SJSA1 (cell line): ENCODE measurements around the gene SPRR1B. TPM values are rescaled to one million over a fixed set of nuclear protein-coding genes. Genes with fewer than 3 reads are reported as not detected.

Source experiments
- DNase-seq, 2 experiments: peaks; one replicate each; pipeline ENCODE4 v3.0.0-alpha.2; 2015 to 2020; ENCODE audit warnings: low spot score in 2 of 2, low read depth in 1 of 2
- H3K27ac ChIP-seq: fragments of 250-450 bp; sonication (Bioruptor Pico); 2 replicates; pipeline ENCODE4 v1.5.1; 2020; ENCODE audit warnings: mild to moderate bottlenecking, moderate library complexity
- H3K27me3 ChIP-seq: fragments of 250-450 bp; sonication (Bioruptor Pico); replicated peaks from 2 replicates; pipeline ENCODE4 v1.5.1; 2020; ENCODE audit warnings: mild to moderate bottlenecking, moderate library complexity
- H3K36me3 ChIP-seq: fragments of 250-450 bp; sonication (Bioruptor Pico); 2 replicates; pipeline ENCODE4 v1.5.1; 2020; ENCODE audit warnings: mild to moderate bottlenecking
- H3K4me1 ChIP-seq: fragments of 250-450 bp; sonication (Bioruptor Pico); replicated peaks from 2 replicates; pipeline ENCODE4 v1.6.1; 2021; ENCODE audit warnings: mild to moderate bottlenecking
- H3K4me3 ChIP-seq: fragments of 250-450 bp; sonication (Bioruptor Pico); 2 replicates; pipeline ENCODE4 v1.5.1; 2020; ENCODE audit warnings: mild to moderate bottlenecking
- H3K9me3 ChIP-seq: fragments of 250-450 bp; sonication (Bioruptor Pico); replicated peaks from 2 replicates; pipeline ENCODE4 v1.5.1; 2020; ENCODE audit warnings: mild to moderate bottlenecking
- total RNA-seq: library from RNA; depleted of rRNA; stranded (reverse); fragments of >200 nt; shearing (Covaris generic); gene quantifications from 2 replicates; pipeline ENCODE4 v1.2.3, GENCODE V29; 2014; rRNA removed

Gene SPRR1B
- total RNA-seq, 1 experiment from 2014 or later: not detected

DNA sequence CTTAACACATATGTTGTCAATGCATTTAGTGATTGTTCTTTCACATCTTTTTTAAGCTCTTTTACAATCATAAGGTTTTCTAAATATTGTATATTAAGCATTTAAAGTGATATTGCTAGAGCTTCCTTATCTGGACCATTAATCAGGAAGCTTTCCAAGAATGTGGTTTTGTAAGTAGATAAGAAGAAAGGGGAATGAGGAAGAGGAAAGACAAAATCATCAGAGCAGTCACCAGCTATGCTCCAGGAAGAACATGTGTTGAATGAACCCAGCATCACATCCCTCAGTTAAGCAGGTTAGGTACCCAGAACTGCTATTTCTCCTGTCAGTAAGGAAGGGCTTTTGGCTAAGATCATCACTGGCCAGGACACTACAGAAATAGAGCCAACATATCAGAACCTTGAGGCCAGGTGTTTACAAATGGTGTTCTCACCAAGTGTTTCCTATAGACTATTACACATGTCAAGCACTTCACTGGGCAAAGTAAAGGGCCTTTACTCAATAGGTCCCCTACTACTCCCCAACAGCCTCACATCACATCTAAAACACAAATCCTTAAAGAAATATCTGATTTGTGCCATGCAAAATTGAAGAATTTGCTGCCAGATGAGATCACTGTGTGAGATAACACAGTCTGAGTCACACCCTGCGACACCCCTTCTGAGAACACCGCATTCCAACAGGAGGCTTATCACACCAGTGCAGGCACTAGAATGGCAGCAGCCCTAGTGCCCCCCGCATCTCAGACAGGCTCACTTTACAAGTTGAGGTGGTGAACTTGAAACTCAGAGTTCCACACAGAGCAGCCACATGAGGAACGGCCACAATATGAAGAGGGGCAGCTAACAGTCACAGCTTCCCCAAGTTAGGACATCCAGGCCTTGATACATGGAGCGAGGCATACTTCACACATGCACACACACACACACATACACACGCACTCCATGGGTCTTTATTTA is 28.1 kb downstream of the SPRR1B start:
- no peak for DNase-seq
- Histone ChIP-seq H3K9me3 (no peaks in the 10 kb centered on the region), H3K27ac (no peak overlapping the region), H3K4me1 (no peaks in the 10 kb centered on the region), H3K4me3 (no peak overlapping the region), H3K36me3 (no peaks in the 10 kb centered on the region), H3K27me3 (no peaks in the 10 kb centered on the region)

DNA sequence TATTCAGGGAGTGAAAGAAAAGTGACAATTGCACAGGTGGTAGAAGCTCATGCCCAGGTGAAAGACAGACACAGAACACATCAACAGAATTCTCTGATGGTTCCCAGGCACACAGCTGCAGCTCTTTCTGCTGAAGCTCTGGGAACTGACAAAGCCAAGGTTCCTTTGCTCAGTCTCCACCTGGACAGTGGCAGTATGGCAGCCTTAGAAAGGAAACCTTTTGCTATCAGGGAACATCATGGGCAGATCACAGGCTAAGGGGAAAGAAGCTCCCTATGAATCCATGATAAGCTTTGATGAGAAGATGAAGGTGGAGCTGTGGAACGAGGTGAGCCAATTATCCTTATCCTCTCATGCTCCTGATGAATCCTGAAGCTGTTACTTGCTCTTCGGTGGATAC is 39.2 kb downstream of the SPRR1B start:
- Histone ChIP-seq H3K9me3 (no peaks in the 10 kb centered on the region), H3K27me3 (no peaks in the 10 kb centered on the region), H3K4me3 (no peak overlapping the region), H3K36me3 (no peaks in the 10 kb centered on the region), H3K4me1 (no peaks in the 10 kb centered on the region), H3K27ac (no peak overlapping the region)
- no peak for DNase-seq

DNA sequence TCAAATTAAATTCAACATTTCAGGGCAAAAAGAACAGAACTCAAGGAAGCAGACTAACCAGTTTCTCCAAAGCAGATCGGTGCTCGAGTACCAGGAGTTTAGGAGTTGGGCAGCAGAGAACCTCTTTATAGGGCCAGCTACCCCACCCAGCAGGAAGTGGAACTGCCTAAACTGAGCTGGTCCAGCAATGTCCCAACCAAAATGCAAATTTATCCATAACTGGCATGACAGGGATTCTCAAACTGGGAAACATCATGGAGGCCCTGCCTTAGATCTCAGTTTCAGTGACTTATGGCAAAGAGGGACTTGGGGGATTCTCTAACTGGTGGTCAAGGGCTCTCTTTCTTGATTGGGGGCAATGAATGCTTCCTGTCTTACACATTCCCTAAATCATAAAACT is 40.5 kb downstream of the SPRR1B start, which contains the start of gene SPRR2B:
Gene SPRR2B (minus strand): TSS at position 101 of the 400 bp plus-strand sequence. CDS start 772 bp downstream, outside the sequence.
- no peaks in the 10 kb centered on the region for H3K27me3 ChIP-seq
- no peaks in the 10 kb centered on the region for H3K36me3 ChIP-seq
- H3K4me3 ChIP-seq: no peak within 1 kb of the TSS
- no peak for DNase-seq
- no peaks in the 10 kb centered on the region for H3K9me3 ChIP-seq
- no peaks in the 10 kb centered on the region for H3K4me1 ChIP-seq
- H3K27ac ChIP-seq: no peak within 1 kb of the TSS

DNA sequence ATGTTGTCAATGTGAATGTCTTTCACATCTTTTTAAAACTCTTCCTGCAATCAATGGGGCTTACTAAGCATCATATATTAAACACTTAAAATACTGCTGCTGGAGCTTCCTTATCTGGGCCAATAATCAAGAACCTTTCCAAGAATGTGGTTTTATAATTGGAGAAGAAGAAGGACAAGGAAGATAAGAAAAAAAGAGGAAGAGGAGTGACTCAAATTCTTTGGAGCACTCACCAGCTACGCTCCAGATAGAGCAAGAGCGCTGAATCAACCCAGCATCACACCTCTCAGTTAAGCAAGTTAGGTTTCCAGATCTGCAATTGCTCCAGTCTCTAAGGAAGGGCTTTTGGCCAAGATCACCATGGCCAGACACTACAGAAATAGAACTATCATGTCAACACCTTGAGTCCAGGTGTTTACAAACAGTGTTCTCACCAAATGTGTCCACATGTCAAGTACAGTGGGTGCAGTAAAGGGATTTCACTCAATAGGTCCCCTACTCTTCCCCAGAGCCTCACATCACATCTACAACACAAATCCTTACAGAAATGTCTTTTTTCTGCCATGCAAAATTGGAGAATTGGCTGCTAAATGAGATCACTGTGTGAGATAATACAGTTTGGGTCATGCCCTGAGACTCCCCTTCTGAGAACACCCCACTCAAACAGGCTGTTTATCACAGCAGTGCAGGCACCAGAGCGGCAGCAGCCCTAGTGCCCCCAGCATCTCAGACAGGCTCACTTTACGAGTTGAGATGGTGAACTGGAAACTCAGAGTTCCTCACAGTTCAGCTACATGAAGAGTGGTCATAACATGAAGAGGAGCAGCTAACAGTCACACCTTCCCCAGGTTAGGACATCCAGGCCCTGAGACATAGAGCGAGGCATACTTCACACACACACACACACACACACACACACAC is 42.1 kb downstream of the SPRR1B start:
- Histone ChIP-seq H3K27me3 (no peaks in the 10 kb centered on the region), H3K9me3 (no peaks in the 10 kb centered on the region), H3K36me3 (no peaks in the 10 kb centered on the region), H3K4me3 (no peak overlapping the region), H3K4me1 (no peaks in the 10 kb centered on the region), H3K27ac (no peak overlapping the region)
- no peak for DNase-seq

DNA sequence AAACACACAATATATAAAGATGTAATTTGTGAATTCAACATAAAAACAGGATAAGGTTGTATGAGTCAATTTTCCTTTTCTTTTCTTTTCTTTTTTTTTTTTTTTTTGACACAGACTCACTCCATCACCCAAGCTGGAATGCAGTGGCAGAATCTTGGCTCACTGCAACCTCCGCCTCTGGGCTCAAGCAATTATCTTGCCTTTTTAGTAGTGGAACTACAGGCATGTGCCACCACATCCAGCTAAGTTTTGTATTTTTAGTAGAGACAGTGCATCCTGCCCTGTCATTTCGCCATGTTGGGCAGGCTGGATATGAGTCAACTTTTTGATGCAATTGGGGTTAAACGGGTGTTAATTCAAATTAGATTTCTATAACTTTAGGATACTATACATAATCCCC is 50.7 kb downstream of the SPRR1B start:
- Histone ChIP-seq H3K9me3 (no peaks in the 10 kb centered on the region), H3K36me3 (no peaks in the 10 kb centered on the region), H3K27ac (no peak overlapping the region), H3K27me3 (no peaks in the 10 kb centered on the region), H3K4me1 (no peaks in the 10 kb centered on the region), H3K4me3 (no peak overlapping the region)
- no peak for DNase-seq

Other genes starting within 250 kb of the SPRR1B start
- gene LCE1E, start 244.9 kb upstream of the SPRR1B start, total RNA-seq: not detected in 2 replicates
- not detected in 2 replicates for gene LCE1D, start 234.5 kb upstream of the SPRR1B start, total RNA-seq
- gene LCE1C, start 224.6 kb upstream of the SPRR1B start, total RNA-seq: not detected in 2 replicates
- gene LCE1B, start 219.2 kb upstream of the SPRR1B start, total RNA-seq: not detected in 2 replicates
- not detected in 2 replicates for gene LCE1A, start 203.7 kb upstream of the SPRR1B start, total RNA-seq
- gene LCE6A, start 188.3 kb upstream of the SPRR1B start, total RNA-seq: not detected in 2 replicates
- gene LCE7A, start 171.2 kb upstream of the SPRR1B start, total RNA-seq: not detected in 2 replicates
- not detected in 2 replicates for gene SMCP, start 152.9 kb upstream of the SPRR1B start, total RNA-seq
- gene IVL, start 122.7 kb upstream of the SPRR1B start, total RNA-seq: not detected in 2 replicates
- not detected in 2 replicates for gene SPRR5, start 84.0 kb upstream of the SPRR1B start, total RNA-seq
- not detected in 2 replicates for gene SPRR4, start 60.6 kb upstream of the SPRR1B start, total RNA-seq
- gene SPRR1A, start 47.1 kb upstream of the SPRR1B start, total RNA-seq: not detected in 2 replicates
- gene SPRR3, start 29.5 kb upstream of the SPRR1B start, total RNA-seq: not detected in 2 replicates
- not detected in 2 replicates for gene SPRR2D, start 9.9 kb downstream of the SPRR1B start, total RNA-seq
- gene SPRR2A, start 26.3 kb downstream of the SPRR1B start, total RNA-seq: not detected in 2 replicates
- gene SPRR2B, start 40.4 kb downstream of the SPRR1B start, total RNA-seq: not detected in 2 replicates
- gene SPRR2E, start 63.3 kb downstream of the SPRR1B start, total RNA-seq: not detected in 2 replicates
- not detected in 2 replicates for gene SPRR2F, start 82.3 kb downstream of the SPRR1B start, total RNA-seq
- not detected in 2 replicates for gene SPRR2G, start 119.7 kb downstream of the SPRR1B start, total RNA-seq
- gene LELP1, start 172.2 kb downstream of the SPRR1B start, total RNA-seq: not detected in 2 replicates
- not detected in 2 replicates for gene PRR9, start 186.4 kb downstream of the SPRR1B start, total RNA-seq
- gene LORICRIN, start 228.5 kb downstream of the SPRR1B start, total RNA-seq: not detected in 2 replicates